Ishikawa (cell line): ENCODE results near the gene TBPL1.

Experiments
- CEBPB ChIP-seq: IDR thresholded peaks from 2 replicates; pipeline ENCODE4 v1.6.1; 2012
- CREB1 ChIP-seq: IDR thresholded peaks from 2 replicates; pipeline ENCODE4 v1.6.1; 2012; ENCODE audit warnings: low read depth
- EGR1 ChIP-seq: IDR thresholded peaks from 2 replicates; pipeline ENCODE4 v1.6.1; 2012
- EP300 ChIP-seq: IDR thresholded peaks from 2 replicates; pipeline ENCODE4 v1.6.1; 2012; ENCODE audit warnings: borderline replicate concordance
- FOXM1 ChIP-seq: IDR thresholded peaks from 2 replicates; pipeline ENCODE4 v1.6.1; 2012; ENCODE audit warnings: low read depth, borderline replicate concordance
- MAX ChIP-seq: IDR thresholded peaks from 2 replicates; pipeline ENCODE4 v1.6.1; 2012
- NFIC ChIP-seq: IDR thresholded peaks from 2 replicates; pipeline ENCODE4 v1.6.1; 2012
- RAD21 ChIP-seq: IDR thresholded peaks from 2 replicates; pipeline ENCODE4 v1.6.1; 2012; ENCODE audit warnings: low read depth
- TAF1 ChIP-seq: IDR thresholded peaks from 2 replicates; pipeline ENCODE4 v1.6.1; 2012; ENCODE audit warnings: low read depth, mild to moderate bottlenecking
- TCF12 ChIP-seq: IDR thresholded peaks from 2 replicates; pipeline ENCODE4 v1.6.1; 2012; ENCODE audit warnings: low read depth
- TEAD4 ChIP-seq: IDR thresholded peaks from 2 replicates; pipeline ENCODE4 v1.6.1; 2012
- YY1 ChIP-seq: IDR thresholded peaks from 2 replicates; pipeline ENCODE4 v1.6.1; 2012; ENCODE audit warnings: low read depth
- ZBTB7A ChIP-seq: IDR thresholded peaks from 2 replicates; pipeline ENCODE4 v1.6.1; 2012; ENCODE audit warnings: low read depth
- TF ChIP-seq, protein P1 (sequence below): IDR thresholded peaks from 2 replicates; pipeline ENCODE4 v1.6.1; 2012; ENCODE audit warnings: low read depth, mild to moderate bottlenecking
- TF ChIP-seq, protein P2 (sequence below): IDR thresholded peaks from 2 replicates; pipeline ENCODE4 v1.6.1; 2012

TBPL1 gene

GRCh38 chr6:133969285-133969920, 16.4 kb downstream of the TBPL1 start:
- TF ChIP-seq ZBTB7A (no peak), EP300 (no peak), RAD21 (no peak), CREB1 (no peak), NFIC (no peak), FOXM1 (no peak), CEBPB (no peak), TEAD4 (no peak), EGR1 (no peak), MAX (no peak), YY1 (no peak), TAF1 (no peak), TCF12 (no peak)
- TF ChIP-seq, protein P1, sequence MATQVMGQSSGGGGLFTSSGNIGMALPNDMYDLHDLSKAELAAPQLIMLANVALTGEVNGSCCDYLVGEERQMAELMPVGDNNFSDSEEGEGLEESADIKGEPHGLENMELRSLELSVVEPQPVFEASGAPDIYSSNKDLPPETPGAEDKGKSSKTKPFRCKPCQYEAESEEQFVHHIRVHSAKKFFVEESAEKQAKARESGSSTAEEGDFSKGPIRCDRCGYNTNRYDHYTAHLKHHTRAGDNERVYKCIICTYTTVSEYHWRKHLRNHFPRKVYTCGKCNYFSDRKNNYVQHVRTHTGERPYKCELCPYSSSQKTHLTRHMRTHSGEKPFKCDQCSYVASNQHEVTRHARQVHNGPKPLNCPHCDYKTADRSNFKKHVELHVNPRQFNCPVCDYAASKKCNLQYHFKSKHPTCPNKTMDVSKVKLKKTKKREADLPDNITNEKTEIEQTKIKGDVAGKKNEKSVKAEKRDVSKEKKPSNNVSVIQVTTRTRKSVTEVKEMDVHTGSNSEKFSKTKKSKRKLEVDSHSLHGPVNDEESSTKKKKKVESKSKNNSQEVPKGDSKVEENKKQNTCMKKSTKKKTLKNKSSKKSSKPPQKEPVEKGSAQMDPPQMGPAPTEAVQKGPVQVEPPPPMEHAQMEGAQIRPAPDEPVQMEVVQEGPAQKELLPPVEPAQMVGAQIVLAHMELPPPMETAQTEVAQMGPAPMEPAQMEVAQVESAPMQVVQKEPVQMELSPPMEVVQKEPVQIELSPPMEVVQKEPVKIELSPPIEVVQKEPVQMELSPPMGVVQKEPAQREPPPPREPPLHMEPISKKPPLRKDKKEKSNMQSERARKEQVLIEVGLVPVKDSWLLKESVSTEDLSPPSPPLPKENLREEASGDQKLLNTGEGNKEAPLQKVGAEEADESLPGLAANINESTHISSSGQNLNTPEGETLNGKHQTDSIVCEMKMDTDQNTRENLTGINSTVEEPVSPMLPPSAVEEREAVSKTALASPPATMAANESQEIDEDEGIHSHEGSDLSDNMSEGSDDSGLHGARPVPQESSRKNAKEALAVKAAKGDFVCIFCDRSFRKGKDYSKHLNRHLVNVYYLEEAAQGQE = no peak
- TF ChIP-seq, protein P2, sequence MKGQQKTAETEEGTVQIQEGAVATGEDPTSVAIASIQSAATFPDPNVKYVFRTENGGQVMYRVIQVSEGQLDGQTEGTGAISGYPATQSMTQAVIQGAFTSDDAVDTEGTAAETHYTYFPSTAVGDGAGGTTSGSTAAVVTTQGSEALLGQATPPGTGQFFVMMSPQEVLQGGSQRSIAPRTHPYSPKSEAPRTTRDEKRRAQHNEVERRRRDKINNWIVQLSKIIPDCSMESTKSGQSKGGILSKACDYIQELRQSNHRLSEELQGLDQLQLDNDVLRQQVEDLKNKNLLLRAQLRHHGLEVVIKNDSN = no peak

GRCh38 chr6:133969921-133970295, 16.9 kb downstream of the TBPL1 start:
- TF ChIP-seq YY1 = no peak

DNA sequence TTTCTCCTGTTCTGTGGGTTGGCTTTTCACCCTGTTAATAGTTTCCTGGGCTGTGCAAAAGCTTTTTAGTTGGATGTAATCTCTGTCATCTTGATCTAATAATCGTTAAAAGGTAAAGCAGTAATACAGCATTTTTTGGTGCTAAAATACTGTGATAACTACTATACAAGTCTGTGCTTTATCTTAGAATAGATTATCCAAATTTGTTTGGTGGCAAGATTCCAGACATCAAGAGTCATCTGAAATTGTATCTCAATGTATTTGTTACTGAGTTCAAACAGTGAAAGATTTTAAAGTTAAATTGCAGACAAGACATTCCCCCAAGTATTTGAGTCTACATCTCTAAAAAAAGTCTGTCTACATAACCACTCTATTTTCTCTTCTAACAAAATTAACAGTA, 18.8 kb downstream of the TBPL1 start:
- TF ChIP-seq FOXM1 (no peak), TCF12 (no peak), NFIC (no peak), EP300 (no peak), YY1 (no peak), MAX (no peak), CREB1 (no peak), RAD21 (no peak), TAF1 (no peak), ZBTB7A (no peak), CEBPB (no peak), TEAD4 (no peak), EGR1 (no peak)
- TF ChIP-seq, protein P1 = no peak

DNA sequence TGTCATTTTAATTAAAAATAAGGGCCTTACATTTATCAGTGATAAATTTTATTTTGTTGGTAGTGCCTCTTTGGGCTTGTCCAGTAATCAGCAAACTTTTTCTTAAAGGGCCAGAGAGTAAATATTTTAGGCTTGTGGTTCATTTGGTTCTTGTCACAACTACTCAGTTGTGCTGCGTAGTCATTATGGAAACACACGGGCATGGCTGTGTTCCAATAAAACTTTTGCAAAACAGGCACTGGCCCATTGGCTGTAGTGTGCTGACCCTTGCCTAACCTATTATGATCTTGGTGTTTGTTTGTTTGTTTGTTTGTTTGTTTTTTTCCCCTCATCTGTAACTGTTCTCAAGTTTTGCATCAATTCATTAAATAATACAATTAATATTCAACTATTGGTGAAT, 19.4 kb downstream of the TBPL1 start:
- no peak for TF ChIP-seq EGR1
- no peak for TF ChIP-seq EP300
- TF ChIP-seq, protein P1 = no peak
- TF ChIP-seq CREB1 = no peak
- TF ChIP-seq CEBPB = no peak
- TF ChIP-seq, protein P2 = no peak
- TF ChIP-seq FOXM1 = no peak
- no peak for TF ChIP-seq YY1
- TF ChIP-seq MAX = no peak
- no peak for TF ChIP-seq ZBTB7A
